Gastroesophageal sphincter (tissue), 4 donors: Measurements from ENCODE around the gene WDR37. TPM values are rescaled to one million over a fixed set of nuclear protein-coding genes. Genes with fewer than 3 reads are reported as not detected.

Experiments
- ATAC-seq: fragments of 150-250 bp; one replicate; pipeline ENCODE4 v1.9.1; 2016; ENCODE audit warnings: mild to moderate bottlenecking, moderate library complexity
- H3K27ac ChIP-seq, 4 donors: fragments of 200-600 bp; sonication (generic) in 3 of 4; 1 replicate in 3 of 4; 2 replicates in 1 of 4; pipeline ENCODE4 v1.5.1; 2016 to 2019
- H3K27me3 ChIP-seq: fragments of 200-600 bp; sonication (generic); one replicate; pipeline ENCODE4 v1.5.1; 2019
- H3K36me3 ChIP-seq, 2 donors: fragments of 200-600 bp; sonication (generic); one replicate each; pipeline ENCODE4 v1.5.1; 2019; ENCODE audit warnings: control low read depth in 1 of 2
- H3K4me1 ChIP-seq, 3 donors: fragments of 200-600 bp; sonication (generic); 1 replicate in 2 of 3; 2 replicates in 1 of 3; pipeline ENCODE4 v1.5.1; 2016 to 2019; ENCODE audit warnings: control low read depth in 2 of 3
- H3K4me3 ChIP-seq, 2 donors: fragments of 200-600 bp; sonication (generic); one replicate each; pipeline ENCODE4 v1.5.1; 2019; ENCODE audit warnings: mild to moderate bottlenecking in 1 of 2, moderate library complexity in 1 of 2
- H3K9me3 ChIP-seq, 3 donors: fragments of 200-600 bp; sonication (generic); one replicate each; pipeline ENCODE4 v1.5.1; 2017 to 2019; ENCODE audit warnings: control low read depth in 2 of 3
- EP300 ChIP-seq: sonication (generic); formaldehyde crosslinking; IDR thresholded peaks from one replicate; pipeline ENCODE4 v1.6.1; 2017; ENCODE audit warnings: antibody characterized with exemption, mild to moderate bottlenecking
- POLR2A ChIP-seq, 2 donors: fragments of 450-650 bp; IDR thresholded peaks; one replicate each; pipeline ENCODE4 v1.6.1; 2017; ENCODE audit warnings: antibody characterized with exemption in 2 of 2, mild to moderate bottlenecking in 2 of 2, moderate library complexity in 1 of 2
- POLR2AphosphoS5 ChIP-seq: sonication (generic); formaldehyde crosslinking; IDR thresholded peaks from one replicate; pipeline ENCODE4 v1.6.1; 2017; ENCODE audit warnings: antibody characterized with exemption
- WGBS, 2 donors: methylation state at CpG; one replicate each; pipeline ENCODE4 v1.1.5; 2018; ENCODE audit warnings: low coverage in 1 of 2; 5-methylcytosine and 5-hydroxymethylcytosine counted together
- total RNA-seq, 4 donors: library from RNA; depleted of rRNA; stranded (reverse); fragments of >200 nt; gene quantifications; one replicate each; pipeline ENCODE4 v1.1.0, GENCODE V29; 2016
- TF ChIP-seq, protein P1 (sequence below), 4 experiments: fragments of 200-600 bp in 2 of 4; fragments of 450-650 bp in 2 of 4; sonication (generic) in 1 of 4; IDR thresholded peaks; one replicate each; pipeline ENCODE4 v1.5.1; 2017 to 2019; ENCODE audit warnings: antibody characterized with exemption in 4 of 4, mild to moderate bottlenecking in 2 of 4, moderate library complexity in 2 of 4

The WDR37 gene
- total RNA-seq, 4 donors from 2014 or later, result 11.4 to 16.7 (median 13.9) TPM

DNA sequence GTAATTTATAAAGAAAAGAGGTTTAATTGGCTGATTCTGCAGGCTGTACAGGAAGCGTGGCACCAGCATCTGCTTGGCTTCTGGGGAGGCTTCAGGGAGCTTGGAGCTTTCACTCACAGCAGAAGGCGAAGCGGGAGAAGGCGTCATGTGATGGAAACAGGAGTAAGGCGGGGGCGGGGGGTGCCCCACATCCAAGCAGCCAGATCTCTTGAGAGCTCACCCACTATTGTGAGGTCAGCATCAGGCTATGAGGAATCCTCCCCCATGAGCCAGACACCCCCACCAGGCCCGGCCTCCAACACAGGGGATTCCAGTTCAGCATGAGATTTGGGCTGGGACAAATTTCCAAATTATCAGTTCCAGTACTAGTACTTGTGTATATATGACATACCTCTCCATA, 46.2 kb downstream of the WDR37 start:
- H3K4me3 ChIP-seq, result no peak overlapping the region
- TF ChIP-seq POLR2A (IDR thresholded peaks at IDR 0.05), result no peak
- no peak for TF ChIP-seq POLR2AphosphoS5
- TF ChIP-seq, protein P1, sequence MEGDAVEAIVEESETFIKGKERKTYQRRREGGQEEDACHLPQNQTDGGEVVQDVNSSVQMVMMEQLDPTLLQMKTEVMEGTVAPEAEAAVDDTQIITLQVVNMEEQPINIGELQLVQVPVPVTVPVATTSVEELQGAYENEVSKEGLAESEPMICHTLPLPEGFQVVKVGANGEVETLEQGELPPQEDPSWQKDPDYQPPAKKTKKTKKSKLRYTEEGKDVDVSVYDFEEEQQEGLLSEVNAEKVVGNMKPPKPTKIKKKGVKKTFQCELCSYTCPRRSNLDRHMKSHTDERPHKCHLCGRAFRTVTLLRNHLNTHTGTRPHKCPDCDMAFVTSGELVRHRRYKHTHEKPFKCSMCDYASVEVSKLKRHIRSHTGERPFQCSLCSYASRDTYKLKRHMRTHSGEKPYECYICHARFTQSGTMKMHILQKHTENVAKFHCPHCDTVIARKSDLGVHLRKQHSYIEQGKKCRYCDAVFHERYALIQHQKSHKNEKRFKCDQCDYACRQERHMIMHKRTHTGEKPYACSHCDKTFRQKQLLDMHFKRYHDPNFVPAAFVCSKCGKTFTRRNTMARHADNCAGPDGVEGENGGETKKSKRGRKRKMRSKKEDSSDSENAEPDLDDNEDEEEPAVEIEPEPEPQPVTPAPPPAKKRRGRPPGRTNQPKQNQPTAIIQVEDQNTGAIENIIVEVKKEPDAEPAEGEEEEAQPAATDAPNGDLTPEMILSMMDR (IDR thresholded peaks at IDR 0.05), result no peak
- no peak for TF ChIP-seq EP300
- H3K27ac ChIP-seq, result no peak overlapping the region
- no peaks in the 10 kb centered on the region for H3K9me3 ChIP-seq
- peaks cover 0 to 96% of the 10 kb centered on the region in 2 donors for H3K36me3 ChIP-seq
- no peak for ATAC-seq
- WGBS, 2 donors, result 89 to 97% methylated on average over 1 to 5 of the region's 7 CpGs
- peaks cover 0 to 16% (median 0%) of the 10 kb centered on the region in 3 donors for H3K4me1 ChIP-seq
- H3K27me3 ChIP-seq, result no peaks in the 10 kb centered on the region

DNA sequence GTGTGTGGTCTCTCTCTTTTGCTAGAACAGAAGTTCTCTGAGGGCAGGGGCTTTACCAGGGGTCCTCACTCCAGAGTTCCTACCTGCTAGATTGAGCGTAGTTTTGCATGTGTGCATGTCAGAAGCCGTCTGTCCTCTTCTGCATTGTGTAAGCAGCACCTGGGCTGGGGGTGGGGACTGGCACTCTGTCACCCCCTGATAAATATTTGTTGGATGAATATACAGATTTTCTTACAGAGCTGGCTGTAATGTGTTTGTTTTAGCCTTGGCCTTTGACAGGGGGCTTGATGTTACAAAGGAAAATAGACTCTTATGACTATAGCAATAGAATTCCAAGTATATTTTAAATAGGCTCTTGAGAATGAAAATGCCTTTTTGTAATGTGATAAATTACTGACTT, 46.6 kb downstream of the WDR37 start:
- H3K36me3 ChIP-seq, result peaks cover 0 to 96% of the 10 kb centered on the region in 2 donors
- no peak for ATAC-seq
- TF ChIP-seq POLR2AphosphoS5 (no peak), POLR2A (IDR thresholded peaks at IDR 0.05) (no peak), EP300 (no peak)
- TF ChIP-seq, protein P1 (IDR thresholded peaks at IDR 0.05), result no peak
- H3K27me3 ChIP-seq, result no peaks in the 10 kb centered on the region
- peaks cover 0 to 16% (median 0%) of the 10 kb centered on the region in 3 donors for H3K4me1 ChIP-seq
- H3K27ac ChIP-seq, result no peak overlapping the region
- H3K9me3 ChIP-seq, result no peaks in the 10 kb centered on the region
- 92 to 100% methylated on average over 1 to 2 of the region's 2 CpGs for WGBS, 2 donors
- no peak overlapping the region for H3K4me3 ChIP-seq

DNA sequence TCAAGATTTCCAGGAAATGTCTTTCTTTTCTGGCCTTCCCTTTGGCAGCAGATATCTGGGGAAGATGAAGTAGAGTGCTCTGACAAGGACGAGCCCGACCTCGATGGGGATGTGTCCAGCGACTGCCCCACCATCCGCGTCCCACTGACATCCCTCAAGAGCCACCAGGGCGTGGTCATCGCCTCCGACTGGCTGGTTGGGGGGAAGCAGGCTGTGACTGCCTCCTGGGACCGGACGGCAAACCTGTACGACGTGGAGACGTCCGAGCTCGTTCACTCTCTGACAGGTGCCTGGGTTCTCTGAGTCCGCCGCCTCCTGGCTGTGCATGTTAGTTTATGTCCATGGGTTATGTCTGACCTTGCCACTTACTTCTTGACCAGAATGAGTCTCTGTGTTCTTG, 47.4 kb downstream of the WDR37 start:
- Histone ChIP-seq H3K4me1 (peaks cover 0 to 14% (median 0%) of the 10 kb centered on the region in 3 donors), H3K4me3 (no peak overlapping the region), H3K36me3 (peaks cover 0 to 96% of the 10 kb centered on the region in 2 donors), H3K27ac (no peak overlapping the region), H3K27me3 (no peaks in the 10 kb centered on the region), H3K9me3 (no peaks in the 10 kb centered on the region)
- ATAC-seq, result no peak
- WGBS, 2 donors, result 93 to 95% methylated on average over 7 to 16 of the region's 18 CpGs
- TF ChIP-seq POLR2A (IDR thresholded peaks at IDR 0.05), result no peak

DNA sequence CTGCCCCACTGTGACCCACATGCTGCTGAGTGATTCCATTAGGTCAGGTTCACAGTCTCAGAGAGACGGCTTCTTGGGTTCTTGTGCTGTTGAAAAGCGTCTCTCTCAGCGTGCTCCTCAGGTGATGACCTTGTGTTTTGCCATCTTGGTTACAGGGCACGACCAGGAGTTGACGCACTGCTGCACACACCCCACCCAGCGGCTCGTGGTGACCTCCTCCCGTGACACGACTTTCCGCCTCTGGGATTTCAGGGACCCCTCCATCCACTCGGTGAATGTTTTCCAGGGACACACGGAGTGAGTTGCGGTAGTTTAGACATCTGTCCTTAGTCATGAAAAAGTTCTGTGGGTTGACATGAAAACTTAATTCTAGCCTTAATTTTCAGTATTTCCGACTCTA, 48.8 kb downstream of the WDR37 start:
- no peak for ATAC-seq
- no peak overlapping the region for H3K27ac ChIP-seq
- H3K4me3 ChIP-seq, result no peak overlapping the region
- H3K4me1 ChIP-seq, result peaks cover 0 to 2% (median 0%) of the 10 kb centered on the region in 3 donors
- no peaks in the 10 kb centered on the region for H3K27me3 ChIP-seq
- WGBS, 2 donors, result 92% methylated on average over 6 of the region's 14 CpGs; no CpG with 5 or more reads in 1 of the 2 donors
- no peaks in the 10 kb centered on the region for H3K9me3 ChIP-seq
- H3K36me3 ChIP-seq, result peaks cover 0 to 97% of the 10 kb centered on the region in 2 donors
- TF ChIP-seq POLR2A (IDR thresholded peaks at IDR 0.05) (no peak), EP300 (no peak), POLR2AphosphoS5 (no peak)
- TF ChIP-seq, protein P1 (IDR thresholded peaks at IDR 0.05), result no peak

DNA sequence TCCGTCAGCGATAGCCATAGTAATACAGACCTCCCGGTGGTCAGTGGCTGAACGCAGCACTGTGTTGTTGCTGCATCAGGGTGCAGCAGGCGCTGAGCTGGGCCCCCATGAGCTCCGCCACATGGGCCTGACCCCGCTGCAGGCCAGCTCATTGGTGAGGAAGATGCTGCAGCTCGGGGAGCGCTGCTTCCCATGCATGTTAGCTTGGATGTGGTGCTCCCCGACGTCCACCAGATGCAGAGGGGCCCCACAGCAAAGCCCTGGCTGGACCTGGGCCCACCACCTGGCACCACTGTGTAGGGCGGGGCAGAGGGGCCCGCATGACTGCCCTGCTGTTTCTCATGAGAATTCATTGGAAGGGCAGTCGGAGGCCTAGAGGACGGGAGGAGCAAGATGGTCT, 50.8 kb downstream of the WDR37 start:
- no peaks in the 10 kb centered on the region for H3K27me3 ChIP-seq
- ATAC-seq, result no peak
- H3K4me1 ChIP-seq, result no peaks in the 10 kb centered on the region
- 93% methylated on average over 3 of the region's 15 CpGs; no CpG with 5 or more reads in 1 of the 2 donors for WGBS, 2 donors
- H3K27ac ChIP-seq, result no peak overlapping the region
- no peak overlapping the region for H3K4me3 ChIP-seq
- no peaks in the 10 kb centered on the region for H3K9me3 ChIP-seq
- H3K36me3 ChIP-seq, result peaks cover 0 to 96% of the 10 kb centered on the region in 2 donors
- TF ChIP-seq, protein P1 (IDR thresholded peaks at IDR 0.05), result no peak
- no peak for TF ChIP-seq POLR2A (IDR thresholded peaks at IDR 0.05)
- TF ChIP-seq EP300, result no peak
- TF ChIP-seq POLR2AphosphoS5, result no peak
